Ammon's horn (tissue), 1 donor: ENCODE measurements around the gene AASS.

Experiments
- DNase-seq: peaks from one replicate; pipeline ENCODE4 v3.0.0-alpha.2; 2016; ENCODE audit warnings: low spot score

Gene AASS

DNA sequence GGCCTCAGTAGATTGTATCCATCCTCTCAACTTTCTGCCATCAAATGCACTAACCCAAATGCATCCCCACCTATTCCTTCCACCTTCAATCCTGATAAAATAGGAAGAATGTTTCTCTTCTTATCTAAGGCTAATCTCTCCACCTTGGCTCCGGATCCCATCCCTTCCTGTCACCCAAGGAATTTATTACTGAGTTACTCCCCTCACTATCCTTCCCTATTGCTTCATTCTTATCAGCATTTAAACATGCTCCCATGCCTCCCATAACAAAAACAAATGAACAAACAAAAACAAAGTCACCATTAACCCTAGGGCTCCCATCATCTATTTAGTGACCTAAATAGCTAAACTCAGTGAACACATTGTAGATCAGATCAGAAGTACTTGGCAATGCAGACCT is 25.3 kb downstream of the AASS start:
- no peak for DNase-seq

DNA sequence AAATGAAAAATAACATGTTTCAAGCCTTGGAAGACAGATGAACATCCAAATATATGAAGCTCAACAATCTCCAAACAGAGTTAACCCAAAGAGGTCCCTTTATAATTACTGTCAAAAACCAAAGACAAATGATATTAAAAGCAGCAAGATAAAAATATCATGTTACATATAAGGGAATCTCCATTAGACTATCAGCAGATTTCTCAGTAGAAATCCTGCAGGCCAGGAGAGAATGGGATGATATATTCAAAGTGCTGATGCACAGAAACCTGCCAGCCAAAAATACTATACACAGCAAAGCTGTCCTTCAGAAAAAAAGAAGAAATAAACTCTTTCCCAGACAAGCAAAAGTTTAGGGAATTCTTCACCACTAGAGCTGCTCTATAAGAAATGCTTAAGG is 41.0 kb downstream of the AASS start:
- DNase-seq, result no peak

DNA sequence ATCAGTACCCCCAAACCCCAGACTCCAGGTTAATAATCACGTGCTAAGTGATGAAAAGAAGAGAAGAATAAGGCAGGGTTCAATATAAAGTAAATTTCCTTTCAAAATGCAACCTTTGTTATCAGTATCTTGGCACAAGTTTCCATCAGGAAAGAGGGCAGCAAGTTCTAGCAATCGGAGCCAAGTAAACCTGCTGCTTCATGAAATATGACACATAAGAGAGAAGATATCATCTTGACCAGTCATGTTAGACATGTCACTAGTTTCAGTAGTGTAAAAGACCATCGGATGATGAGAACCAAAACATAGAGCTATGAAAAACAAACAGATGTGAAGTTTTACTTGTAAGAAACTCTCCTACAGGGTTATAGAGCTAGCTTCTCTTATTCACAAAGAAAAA is 44.0 kb downstream of the AASS start:
- DNase-seq, result no peak

DNA sequence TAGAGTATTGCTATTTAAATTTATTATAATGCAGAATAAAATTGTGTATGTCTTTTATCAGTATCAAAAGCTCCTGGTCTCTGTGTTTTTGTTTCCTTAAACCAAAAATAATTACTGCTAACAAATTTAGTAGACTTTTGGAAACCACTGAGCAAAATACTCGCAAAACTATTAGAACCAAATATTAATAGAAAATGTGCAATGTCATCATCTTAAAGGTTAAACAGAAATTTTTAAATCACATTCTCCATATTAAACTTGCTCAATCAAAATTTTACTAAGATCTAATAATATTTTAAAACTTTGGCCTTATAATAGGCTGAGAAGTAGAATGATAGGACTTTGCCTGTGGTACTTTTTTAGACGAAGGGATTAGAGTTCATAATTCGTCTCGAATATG is 48.4 kb downstream of the AASS start:
- no peak for DNase-seq

DNA sequence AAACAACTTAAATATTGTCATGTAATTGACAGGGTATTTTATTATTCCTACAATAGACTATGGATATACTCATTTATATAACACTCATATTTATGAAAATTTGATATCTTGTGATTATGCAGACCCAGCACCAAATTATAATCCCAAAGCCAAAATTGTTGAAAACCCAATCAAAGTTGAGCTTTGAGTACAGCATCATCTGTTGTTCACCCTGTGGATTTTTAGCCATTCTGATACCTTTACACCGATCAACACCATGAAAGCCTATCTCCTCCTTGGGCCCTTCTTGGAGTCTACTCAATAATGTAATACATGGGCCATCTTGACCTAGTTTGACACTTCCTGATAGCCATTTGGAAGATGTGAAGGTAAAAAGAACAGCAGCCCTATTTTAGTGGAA is 49.5 kb downstream of the AASS start:
- no peak for DNase-seq

DNA sequence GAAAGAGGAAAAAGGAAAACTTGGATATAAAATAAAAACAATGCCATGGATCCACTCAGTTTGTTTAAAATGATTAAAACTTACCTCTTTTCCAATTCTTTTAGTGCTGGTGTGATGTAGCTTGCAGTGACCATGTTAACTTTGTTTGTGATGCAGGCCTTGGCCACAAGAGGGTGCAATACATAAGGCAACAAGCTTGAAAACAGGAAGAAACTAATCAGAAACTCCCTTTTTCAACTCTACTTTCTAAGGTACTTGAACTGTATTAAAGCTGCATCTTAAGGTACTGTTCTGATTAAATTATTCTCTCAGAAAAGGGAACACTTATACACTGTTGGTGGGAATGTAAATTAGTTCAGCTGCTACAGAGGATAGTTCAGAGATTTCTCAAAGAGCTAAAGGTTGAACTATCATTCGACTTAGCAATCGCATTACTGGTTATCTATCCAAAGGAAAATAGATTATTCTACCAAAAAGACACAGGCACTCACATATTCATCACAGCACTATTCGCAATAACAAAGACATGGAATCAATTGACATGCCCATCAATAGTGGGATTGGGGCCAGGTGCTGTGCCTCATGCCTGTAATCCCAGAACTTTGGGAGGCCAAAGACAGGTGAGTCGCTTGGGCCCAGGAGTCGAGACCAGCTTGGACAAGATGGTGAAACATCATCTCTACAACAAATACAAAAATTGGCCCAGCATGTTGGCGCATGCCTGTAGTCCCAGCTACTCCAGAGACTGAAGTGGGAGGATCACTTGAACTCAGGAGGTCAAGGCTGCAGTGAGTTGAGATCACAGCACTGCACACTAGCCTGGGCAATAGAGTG is 50.9 kb downstream of the AASS start:
- peak; percentile 81 for DNase-seq

DNA sequence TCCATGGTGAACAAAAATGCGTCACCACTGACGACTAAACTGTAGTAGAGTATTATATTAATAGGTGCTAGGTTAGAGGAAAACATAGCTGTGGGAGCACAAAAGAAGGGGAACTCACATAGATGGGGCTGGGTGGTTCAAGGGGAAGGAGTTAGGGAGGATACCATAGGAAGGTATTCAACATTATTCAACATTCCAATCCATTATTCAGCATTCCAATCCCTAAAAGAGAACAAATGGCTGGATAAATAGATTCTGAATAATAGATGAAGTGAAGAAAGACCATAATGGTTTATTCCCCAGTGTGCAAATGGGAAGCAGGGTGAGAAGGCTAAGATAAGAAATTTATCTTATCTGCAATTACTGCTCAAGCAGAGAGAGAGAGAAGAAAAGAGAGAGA is 61.4 kb downstream of the AASS start:
- DNase-seq, result no peak

DNA sequence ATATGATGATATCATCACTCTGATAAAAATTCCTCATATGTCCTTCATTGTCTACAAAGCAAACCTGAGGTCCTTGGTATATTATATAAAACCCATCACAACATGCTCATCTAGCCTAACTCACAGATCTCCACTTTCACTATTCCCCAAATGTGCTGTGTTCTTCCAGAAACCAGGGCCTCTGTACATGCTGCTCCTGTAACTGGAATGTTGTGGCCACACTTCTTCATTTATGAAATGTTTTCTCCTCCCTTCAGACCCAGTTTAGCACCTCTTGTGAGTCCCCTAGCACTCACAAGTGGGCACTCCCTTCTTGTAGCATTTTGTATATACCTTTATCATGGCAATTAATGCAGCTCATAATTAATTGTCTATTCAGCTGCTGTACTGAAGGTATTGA is 61.9 kb downstream of the AASS start:
- DNase-seq, result no peak

DNA sequence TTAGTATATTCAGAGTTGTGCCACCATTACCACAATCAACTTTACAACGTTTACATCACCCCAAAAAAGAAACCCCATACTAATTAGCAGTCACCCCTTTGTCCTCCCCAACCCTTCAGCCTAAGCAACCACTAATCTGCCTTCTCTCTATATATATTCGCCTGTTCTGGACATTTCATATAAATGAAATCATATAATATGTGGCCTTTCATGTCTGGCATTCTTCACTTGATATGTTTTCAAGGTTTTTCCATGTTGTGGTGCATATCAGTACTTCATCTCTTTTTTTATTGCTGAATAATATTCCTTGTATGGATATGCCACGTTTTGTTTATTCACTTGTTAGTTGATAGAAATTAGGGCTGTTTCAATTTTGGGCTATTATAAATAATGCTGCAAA is 70.4 kb downstream of the AASS start:
- no peak for DNase-seq

DNA sequence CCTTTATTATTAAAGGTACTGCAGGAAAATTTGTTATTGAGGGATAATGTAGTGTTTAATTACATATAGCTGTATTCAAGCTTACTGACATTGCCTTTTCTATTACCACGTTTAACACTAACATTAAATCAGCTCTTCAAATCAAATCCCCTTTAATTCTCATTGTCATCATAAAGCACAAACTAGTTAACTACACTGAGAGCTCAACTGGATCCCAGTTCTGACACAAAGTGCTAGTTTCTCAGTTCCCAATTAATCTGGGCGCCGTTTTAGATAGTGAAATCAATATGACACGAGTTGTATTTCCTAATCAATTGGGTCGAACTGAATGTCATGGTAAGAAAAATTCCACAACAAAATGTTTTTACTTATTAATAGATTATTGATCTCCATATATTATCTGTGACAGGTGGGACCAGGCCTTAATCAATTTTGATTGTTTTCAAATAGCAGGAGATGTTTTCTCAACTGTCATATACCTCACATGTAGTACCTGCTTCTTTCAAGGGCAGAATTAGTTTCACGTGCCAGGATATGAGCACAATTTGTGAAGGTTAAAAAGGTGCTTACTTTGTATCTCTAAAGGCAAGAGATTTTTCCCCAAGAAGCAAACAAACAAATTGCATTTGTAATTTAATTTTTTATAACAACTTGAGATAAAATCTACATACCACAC is 71.0 kb downstream of the AASS start:
- no peak for DNase-seq

DNA sequence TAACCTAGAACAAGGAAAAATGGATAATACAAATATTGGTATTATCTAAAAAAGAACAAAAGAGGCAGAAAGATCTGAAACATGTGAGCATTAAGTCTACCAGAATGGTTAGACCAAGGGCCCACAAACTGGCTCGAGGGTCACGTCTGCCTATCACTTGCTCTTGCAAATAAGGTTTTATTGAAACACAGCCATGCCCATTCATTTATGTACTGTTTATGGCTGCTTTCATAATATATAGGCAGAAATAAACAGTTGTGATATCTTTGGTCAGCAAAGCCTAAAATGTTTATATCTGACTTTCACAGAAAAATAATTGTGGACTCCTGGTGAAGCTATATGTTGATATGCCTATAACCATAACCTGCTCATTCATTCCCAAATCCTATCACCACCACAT is 71.8 kb downstream of the AASS start:
- no peak for DNase-seq

DNA sequence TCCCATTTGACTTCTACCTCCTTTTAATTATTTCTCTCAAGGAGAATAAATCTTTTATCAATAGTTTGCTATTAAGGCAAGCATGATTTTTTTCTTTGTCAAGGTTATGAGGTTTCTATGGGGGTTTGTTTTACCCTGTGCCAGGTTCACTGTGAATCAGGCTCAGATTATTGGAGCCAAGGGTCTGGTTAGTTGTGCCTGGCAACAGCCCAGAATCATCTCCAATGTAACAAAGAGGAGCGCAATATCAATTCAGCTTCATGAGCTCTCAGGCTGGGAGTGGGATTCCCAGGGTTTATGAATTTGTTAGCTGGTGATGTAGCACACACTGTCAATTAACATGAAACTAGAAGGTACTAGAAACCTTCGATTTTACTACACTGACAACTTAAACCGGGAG is 73.2 kb downstream of the AASS start:
- no peak for DNase-seq

DNA sequence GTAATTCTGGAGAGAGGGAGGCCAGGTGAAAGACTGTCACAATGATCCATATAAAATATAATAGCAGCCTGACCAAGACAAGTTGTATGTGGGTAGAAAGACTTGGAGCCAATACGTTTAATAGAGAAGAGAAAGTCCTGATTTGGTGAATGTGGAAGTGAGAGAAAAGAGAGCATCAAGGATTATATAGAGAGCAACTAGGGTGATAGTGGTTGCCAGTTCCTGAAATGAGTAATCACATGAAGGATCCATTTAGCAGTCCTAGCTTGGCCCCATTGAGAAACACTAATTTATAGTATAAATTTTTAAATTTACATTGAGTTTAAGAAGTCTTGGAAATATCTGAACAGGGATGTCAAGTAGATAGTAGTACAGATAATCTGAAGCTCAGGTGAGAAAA is 74.0 kb downstream of the AASS start:
- DNase-seq, result no peak

DNA sequence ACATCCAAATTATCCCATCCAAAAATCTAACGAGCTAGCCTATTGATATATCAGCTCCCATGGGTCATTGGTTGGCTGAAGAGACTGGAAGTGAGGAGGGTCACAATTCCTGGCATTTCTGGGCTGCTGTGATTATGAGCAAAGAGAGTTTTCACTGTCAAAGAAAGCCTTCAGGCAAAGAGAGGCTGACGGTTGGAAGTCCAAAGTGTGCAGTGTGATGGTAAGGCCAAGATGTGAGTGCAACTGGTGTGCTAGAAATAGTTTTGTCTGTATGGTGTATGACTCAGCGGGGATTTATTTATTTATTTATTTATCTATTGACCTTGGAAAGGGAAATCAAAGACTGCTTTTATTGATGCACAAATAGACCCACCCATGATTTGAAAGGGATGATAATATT is 75.0 kb downstream of the AASS start:
- no peak for DNase-seq

DNA sequence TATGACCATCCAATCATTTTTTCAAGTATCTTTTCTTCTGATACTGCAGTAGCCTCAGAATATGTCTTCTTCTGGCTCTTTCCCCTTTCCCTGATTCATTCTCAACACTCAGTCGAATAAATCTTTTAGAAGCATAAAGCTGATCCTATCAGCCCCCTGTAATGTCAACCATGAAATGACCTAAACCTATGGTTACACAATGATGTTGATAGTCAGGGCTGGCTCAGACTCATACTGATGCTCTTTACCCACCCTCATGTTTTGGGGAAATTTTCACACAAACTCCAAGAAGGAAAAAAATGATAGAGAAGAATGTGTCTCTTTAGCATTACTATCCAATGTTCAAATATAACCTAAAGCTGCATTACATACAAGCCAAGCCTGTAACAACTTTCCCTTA is 76.0 kb downstream of the AASS start:
- no peak for DNase-seq

DNA sequence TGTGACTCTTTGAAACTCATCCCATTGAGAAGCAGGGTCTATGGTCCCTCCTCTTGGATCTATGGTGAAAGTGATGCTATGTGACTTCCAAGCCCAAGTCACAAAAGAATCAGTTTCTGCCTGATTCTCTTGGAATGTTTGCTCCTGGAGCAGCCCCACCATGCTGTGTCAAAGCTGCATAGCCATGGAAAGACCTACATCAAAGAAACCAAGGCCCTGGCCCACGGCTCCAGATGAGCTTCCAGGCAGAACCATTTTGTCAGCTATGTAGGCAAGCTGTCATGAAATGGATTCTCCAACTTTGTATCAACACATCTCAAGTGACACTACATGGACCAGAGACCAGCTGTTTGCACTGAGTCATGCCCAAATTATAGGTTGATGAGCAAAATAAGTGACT is 77.0 kb downstream of the AASS start:
- no peak for DNase-seq

DNA sequence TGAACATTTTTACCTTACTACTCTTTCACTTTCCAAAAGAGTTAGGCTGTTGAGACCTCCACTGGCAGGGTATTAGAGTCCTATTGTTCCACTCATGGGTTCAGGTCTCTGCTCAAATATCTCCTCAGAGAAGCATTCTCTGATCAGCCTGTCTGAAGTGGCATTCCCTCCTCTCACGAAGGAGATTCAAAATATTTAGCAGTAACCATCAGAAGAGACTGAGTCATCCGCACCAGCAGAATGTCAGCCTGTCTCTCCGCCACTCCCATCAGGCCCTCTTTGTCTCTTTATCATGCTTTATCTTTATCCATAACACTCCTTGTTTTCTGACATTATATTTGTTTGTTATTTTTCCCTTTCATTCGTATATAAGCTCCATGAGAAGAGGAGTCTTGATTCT is 79.1 kb downstream of the AASS start:
- DNase-seq, result no peak

DNA sequence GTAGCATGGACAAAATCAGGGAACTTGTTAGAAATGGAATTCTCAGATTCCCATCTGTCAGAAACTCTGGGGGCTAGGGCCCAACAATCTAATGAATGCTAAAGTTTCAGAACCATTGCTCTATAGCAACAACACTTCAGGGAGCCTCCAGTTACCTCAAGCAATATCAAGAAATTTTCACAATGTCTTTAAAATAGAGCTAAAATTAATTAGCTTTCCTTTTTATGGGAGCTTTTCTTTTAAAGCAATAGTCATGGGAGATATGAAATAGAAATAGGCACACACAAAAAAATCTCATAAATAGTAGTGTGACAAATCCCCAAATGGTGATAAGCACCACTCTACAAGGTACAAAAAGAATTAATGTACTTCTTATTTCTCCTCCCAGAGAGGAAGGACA is 80.9 kb downstream of the AASS start:
- no peak for DNase-seq

DNA sequence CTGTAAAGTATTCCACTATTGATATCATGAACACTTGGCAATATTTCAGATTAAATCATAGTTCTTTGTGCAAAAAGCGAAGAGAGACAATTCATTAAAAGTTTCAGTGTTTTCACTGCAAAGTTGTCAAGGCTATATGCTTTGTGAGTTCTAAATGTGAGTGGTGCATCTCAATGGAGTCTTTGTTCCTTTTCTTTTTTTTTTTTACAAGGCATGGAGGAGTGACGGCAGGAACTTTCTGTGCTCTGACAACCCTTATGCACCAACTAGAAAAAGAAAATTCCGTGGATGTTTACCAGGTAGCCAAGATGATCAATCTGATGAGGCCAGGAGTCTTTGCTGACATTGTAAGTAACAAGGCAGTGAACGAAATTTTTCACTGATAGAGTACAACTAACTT is 84.5 kb downstream of the AASS start:
- no peak for DNase-seq

DNA sequence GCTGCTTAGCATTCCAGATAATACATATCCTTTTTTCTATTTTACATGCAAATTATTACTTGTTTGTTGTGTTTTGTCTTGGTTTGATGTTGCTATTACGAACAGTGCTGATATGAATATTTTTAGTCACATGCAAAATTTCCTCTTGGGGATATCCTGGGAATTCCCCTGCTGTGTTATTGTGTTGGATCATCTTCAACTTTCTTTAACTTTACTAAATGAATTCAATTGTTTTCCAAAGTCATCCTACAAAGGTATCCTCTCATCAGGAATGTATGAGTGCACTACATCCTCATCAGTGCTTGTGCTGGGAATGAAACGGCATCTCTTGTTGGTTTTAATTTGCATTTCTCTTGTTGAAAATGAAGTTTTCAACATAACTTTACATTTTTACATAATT is 87.1 kb downstream of the AASS start:
- no peak for DNase-seq

DNA sequence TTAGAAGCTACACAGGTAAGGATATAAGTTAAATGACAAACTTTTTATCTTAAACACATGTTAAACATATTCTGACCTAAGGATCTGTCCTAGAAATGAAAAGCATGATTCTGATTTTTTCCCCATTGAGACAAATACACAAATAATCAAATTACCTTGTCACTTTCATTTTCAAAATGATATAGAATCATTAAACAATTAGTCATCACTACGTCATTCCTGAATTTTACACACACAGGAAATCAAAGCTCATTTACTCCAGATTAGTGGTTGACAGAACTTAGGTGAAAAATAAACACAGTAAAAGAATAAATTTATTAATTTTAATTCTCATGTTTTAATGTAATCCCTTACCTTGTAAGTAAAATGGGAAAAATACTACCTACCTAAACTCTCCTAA is 89.0 kb downstream of the AASS start:
- no peak for DNase-seq

DNA sequence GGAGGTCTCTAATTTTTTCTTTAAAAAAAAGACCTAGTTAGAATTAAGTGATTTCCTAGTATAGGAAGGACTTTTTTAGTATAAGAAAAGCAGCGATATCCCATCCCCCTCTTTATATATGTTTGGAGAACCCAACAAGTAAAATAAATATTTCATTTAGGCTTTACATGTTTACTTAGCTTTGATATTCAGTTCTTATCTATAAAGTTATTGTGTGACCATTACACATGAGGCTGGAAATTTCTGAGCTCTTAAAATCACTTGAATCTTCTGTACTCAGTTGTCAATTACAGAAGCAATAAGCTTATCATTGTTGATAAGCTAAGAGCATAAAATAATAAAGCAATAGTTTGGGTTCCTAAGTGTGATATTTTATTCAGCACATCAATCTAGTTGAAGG is 89.7 kb downstream of the AASS start:
- DNase-seq, result no peak

DNA sequence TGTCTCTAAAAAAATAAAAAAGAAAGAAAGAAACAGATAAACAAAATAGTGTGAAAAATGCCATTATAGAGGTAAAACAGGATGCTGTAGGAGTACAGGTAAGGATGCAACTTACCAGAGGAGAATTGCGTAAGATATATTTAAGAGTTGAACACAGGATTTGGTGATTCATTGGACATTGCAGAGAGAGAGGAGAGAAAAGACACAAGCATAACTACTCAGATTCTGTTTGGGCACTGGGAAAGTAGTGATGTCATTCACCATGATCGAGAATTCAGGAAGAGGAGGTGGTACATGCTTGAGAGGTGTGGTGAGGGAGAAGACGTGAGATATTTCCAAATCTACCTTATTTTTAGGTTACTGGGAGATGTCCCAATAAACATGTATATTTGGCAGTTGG is 97.6 kb downstream of the AASS start:
- no peak for DNase-seq

DNA sequence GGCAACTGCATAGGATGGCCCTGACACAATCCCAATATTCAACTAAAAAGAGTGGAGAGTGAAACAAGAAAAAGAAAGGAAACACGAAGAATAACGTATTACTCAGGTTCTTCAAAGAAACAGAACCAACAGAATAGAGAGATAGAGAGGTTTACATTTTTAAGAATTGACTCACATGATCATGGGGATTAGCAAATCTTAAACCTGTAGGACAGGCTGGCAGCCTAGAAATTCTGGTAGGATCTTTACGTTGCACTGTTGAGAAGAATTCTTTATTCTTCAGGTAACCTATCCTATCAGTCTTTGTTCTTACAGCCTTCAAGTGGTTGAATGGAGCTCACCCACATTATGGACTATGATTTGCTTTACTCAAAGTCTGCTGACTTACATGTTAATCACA is 103.9 kb downstream of the AASS start:
- DNase-seq, result no peak
